ENCODE data around the gene MSH3.
A peak's percentile ranks its signal among the peaks of the same experiment; 100 is the strongest.

The MSH3 gene

DNA sequence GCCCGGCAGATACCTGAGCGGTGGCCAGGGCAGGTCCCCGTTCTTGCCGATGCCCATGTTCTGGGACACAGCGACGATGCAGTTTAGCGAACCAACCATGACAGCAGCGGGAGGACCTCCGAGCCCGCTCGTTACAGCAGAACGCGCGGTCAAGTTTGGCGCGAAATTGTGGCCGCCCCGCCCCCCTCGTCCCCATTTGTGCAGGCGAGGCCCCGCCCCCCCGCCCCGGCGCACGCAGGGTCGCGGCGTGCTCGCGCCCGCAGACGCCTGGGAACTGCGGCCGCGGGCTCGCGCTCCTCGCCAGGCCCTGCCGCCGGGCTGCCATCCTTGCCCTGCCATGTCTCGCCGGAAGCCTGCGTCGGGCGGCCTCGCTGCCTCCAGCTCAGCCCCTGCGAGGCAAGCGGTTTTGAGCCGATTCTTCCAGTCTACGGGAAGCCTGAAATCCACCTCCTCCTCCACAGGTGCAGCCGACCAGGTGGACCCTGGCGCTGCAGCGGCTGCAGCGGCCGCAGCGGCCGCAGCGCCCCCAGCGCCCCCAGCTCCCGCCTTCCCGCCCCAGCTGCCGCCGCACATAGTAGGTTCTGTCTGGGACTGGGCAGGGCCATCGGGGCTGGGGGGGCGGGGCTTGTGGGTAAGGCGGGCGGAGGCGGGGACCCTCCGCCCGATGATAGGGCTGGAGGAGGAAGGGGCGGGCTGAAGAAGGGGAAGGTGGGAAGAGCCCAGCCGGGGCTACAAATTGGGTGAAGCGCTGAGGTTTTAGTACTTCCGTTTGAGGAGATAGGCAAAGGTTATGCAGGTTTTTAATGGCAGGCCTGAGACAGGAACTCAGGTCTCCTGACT is at the start of gene MSH3, which contains the start of gene DHFR:
MSH3 (plus strand) TSS at position 262 of the 840 bp plus-strand sequence; CDS start at position 338, 76 bp downstream.
DHFR (minus strand) TSS at position 593 of the 840 bp plus-strand sequence; CDS start at position 99, 494 bp downstream.
- H3K4me3 ChIP-seq (ENCODE audit: low read depth, low read length): peak within 1 kb of the TSS; percentile 96
- peak; percentile 83 for DNase-seq (ENCODE audit: low read depth)
- TF ChIP-seq, protein P1, sequence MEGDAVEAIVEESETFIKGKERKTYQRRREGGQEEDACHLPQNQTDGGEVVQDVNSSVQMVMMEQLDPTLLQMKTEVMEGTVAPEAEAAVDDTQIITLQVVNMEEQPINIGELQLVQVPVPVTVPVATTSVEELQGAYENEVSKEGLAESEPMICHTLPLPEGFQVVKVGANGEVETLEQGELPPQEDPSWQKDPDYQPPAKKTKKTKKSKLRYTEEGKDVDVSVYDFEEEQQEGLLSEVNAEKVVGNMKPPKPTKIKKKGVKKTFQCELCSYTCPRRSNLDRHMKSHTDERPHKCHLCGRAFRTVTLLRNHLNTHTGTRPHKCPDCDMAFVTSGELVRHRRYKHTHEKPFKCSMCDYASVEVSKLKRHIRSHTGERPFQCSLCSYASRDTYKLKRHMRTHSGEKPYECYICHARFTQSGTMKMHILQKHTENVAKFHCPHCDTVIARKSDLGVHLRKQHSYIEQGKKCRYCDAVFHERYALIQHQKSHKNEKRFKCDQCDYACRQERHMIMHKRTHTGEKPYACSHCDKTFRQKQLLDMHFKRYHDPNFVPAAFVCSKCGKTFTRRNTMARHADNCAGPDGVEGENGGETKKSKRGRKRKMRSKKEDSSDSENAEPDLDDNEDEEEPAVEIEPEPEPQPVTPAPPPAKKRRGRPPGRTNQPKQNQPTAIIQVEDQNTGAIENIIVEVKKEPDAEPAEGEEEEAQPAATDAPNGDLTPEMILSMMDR (IDR thresholded peaks at IDR 0.05; ENCODE audit: control insufficient read depth, extremely low read depth, insufficient read depth): peak; percentile 2; the same call in 1 of the 2 replicates

DNA sequence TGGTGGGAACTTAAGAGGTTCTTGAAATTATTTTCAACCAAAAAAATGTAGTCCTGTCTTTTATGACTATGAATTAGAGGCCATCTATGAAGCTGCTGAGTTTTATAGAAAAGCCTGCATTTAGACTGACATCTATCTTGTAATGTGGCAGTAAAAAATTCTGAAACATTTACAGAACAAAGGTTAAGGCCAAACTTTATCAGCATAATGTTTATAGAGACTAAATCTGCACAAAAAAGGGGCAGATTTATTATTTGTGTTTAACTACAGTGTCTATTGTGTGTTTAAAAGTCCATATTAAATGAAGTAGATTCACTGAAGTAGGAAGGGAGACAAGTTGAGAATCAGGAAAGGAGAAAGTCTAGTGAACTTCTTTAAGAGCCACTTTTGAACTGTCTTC is 47.1 kb upstream of the MSH3 start:
- no peak for DNase-seq (ENCODE audit: low read depth)
- TF ChIP-seq, protein P1 (IDR thresholded peaks at IDR 0.05; ENCODE audit: control insufficient read depth, extremely low read depth, insufficient read depth): no peak
- no peak overlapping the region for H3K4me3 ChIP-seq (ENCODE audit: low read depth, low read length)

DNA sequence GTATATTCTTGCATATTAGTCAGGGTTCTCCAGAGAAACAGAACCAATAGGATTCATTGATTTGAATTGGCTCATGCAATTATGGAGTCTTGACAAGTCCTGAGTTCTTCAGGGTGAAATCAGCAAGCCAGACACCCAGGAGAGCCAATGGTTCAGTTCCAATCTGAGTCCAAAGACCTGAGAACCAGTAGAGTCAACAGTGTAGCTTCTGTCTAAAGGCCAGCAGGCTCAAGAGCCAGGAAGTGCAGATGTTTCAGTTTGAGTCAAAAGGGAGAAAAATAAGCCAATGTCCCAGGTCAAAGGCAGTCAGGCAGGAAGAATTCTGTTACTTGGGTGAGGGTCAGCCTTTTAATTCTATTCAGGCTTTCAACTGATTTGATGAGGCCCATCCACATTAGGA is 46.6 kb upstream of the MSH3 start:
- H3K4me3 ChIP-seq (ENCODE audit: low read depth, low read length): no peak overlapping the region
- DNase-seq (ENCODE audit: low read depth): no peak
- TF ChIP-seq, protein P1 (IDR thresholded peaks at IDR 0.05; ENCODE audit: control insufficient read depth, extremely low read depth, insufficient read depth): no peak

DNA sequence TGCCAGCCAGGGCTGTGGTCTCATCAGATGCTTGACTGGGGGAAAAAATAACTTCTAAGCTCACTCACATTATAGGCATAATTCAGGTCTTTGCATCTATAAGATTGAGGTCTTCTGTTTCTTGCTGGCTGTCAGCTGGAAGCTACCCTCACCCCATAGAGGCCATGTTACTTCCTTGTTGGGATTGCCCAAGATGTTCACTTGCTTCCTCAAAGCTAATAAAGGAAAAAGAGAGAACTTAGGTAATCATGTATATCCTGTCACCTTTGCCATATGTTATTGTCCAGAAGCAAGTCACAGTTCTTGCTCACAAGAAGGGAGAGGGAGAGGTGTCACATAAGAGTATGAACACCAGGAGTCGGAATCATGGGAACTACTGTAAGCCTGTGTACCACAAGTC is 45.7 kb upstream of the MSH3 start:
- DNase-seq (ENCODE audit: low read depth): no peak
- TF ChIP-seq, protein P1 (IDR thresholded peaks at IDR 0.05; ENCODE audit: control insufficient read depth, extremely low read depth, insufficient read depth): no peak
- H3K4me3 ChIP-seq (ENCODE audit: low read depth, low read length): no peak overlapping the region

DNA sequence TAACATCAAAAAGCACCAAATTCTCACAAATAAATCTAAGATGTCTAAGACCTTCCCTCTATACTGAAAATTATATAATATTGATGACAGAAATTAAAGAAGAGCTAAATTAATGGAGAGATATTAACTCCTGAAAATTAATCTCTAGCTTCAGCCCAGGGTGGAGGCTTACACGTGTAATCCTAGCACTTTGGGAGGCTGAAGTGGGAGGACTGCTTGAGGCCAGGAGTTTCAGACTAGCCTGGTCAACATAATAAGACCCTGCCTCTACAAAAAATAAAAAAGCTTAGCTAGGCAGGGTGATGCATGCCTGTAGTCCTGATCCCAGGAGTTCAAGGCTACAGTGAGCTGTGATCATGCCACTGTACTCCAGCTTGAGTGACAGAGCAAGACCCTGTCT is 44.8 kb upstream of the MSH3 start:
- TF ChIP-seq, protein P1 (IDR thresholded peaks at IDR 0.05; ENCODE audit: control insufficient read depth, extremely low read depth, insufficient read depth): no peak

DNA sequence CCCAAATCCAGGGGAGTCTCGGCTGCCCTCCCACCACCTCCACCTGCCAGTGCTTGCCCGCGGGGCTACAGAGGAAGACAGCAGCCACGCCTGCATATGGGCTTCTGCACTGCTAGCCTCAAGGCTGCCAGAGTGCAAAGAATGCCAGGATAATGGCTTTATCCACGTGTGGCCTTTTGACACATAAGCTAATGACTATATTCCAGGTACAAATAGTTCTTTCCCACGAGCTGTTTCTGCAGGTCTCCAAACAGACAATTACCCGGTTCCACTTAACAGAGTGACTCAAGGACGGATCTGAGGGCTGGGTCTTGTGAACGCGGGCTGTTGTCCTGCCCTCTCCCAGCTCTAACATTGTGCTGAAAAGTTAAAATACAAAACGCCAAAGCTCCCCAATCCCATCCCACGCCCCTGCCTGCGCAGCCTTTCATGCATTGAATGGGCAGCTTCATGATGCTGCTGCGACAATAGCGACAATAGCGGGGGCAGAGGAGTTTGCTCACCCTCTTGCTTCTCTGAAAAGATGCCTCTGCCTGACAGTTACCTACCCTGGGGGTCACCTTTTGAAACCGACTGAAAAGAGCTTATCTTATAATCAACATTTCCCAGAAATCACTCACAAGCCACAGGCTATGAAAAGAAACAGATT is 39.1 kb upstream of the MSH3 start:
- no peak overlapping the region for H3K4me3 ChIP-seq (ENCODE audit: low read depth, low read length)
- no peak for DNase-seq (ENCODE audit: low read depth)
- TF ChIP-seq, protein P1 (IDR thresholded peaks at IDR 0.05; ENCODE audit: control insufficient read depth, extremely low read depth, insufficient read depth): no peak

More for the DNA sequence above, 44.8 kb upstream of the MSH3 start:
- no peak for DNase-seq (ENCODE audit: low read depth)
- no peak overlapping the region for H3K4me3 ChIP-seq (ENCODE audit: low read depth, low read length)

All from LNCaP clone FGC (cell line).